GM23338 (cell line): Measurements from ENCODE around the gene TPSB2. TPM values are rescaled to one million over a fixed set of nuclear protein-coding genes. Genes with fewer than 3 reads are reported as not detected.

Experiments
- ATAC-seq: fragments of 200-7000 bp; cut with Tn5 transposase; 3 replicates; pipeline ENCODE4 v1.9.1; 2020
- DNase-seq: peaks from one replicate; pipeline ENCODE4 v3.0.0-alpha.2; 2015; ENCODE audit warnings: low spot score
- H2AFZ ChIP-seq: fragments of 200-600 bp; sonication (generic); 2 replicates; pipeline ENCODE4 v1.8.0; 2016; ENCODE audit warnings: antibody characterized with exemption, mild to moderate bottlenecking, moderate library complexity
- H3F3A ChIP-seq: fragments of 200-600 bp; sonication (generic); replicated peaks from 2 replicates; pipeline ENCODE4 v1.8.0; 2017; ENCODE audit warnings: antibody characterized with exemption, mixed run types, low read depth
- H3K27ac ChIP-seq: fragments of 200-600 bp; sonication (generic); 2 replicates; pipeline ENCODE4 v1.6.1; 2016; ENCODE audit warnings: low read depth
- H3K27me3 ChIP-seq: fragments of 200-600 bp; sonication (generic); 2 replicates; pipeline ENCODE4 v1.8.0; 2016; ENCODE audit warnings: mild to moderate bottlenecking, mixed run types, moderate library complexity; ENCODE audit not compliant: insufficient read depth
- H3K36me3 ChIP-seq: fragments of 200-600 bp; sonication (generic); 2 replicates; pipeline ENCODE4 v1.8.0; 2016; ENCODE audit warnings: mild to moderate bottlenecking; ENCODE audit not compliant: insufficient read depth
- H3K4me1 ChIP-seq: fragments of 200-600 bp; sonication (generic); 2 replicates; pipeline ENCODE4 v1.8.0; 2016; ENCODE audit warnings: mild to moderate bottlenecking, moderate library complexity; ENCODE audit not compliant: insufficient read depth
- H3K4me2 ChIP-seq: fragments of 200-600 bp; sonication (generic); 2 replicates; pipeline ENCODE4 v1.7.1; 2017; ENCODE audit warnings: mixed run types
- H3K4me3 ChIP-seq: fragments of 200-600 bp; sonication (generic); 2 replicates; pipeline ENCODE4 v1.6.1; 2016; ENCODE audit warnings: mixed run types
- H3K79me2 ChIP-seq: fragments of 200-600 bp; sonication (generic); replicated peaks from 2 replicates; pipeline ENCODE4 v1.8.0; 2017; ENCODE audit warnings: mild to moderate bottlenecking; ENCODE audit not compliant: insufficient read depth
- H3K9me2 ChIP-seq: fragments of 200-600 bp; sonication (generic); 2 replicates; pipeline ENCODE4 v1.8.0; 2017; ENCODE audit not compliant: insufficient read depth
- H4K20me1 ChIP-seq: fragments of 200-600 bp; sonication (generic); replicated peaks from 2 replicates; pipeline ENCODE4 v1.8.0; 2017; ENCODE audit warnings: mild to moderate bottlenecking; ENCODE audit not compliant: insufficient read depth
- H3K27ac Mint-ChIP-seq: 2 replicates; pipeline ENCODE4 v1.8.0; 2020; ENCODE audit warnings: inconsistent platforms, mild to moderate bottlenecking, moderate library complexity, mixed read lengths
- H3K27me3 Mint-ChIP-seq: 3 replicates; pipeline ENCODE4 v1.8.0; 2022; ENCODE audit warnings: low read depth, mild to moderate bottlenecking, moderate library complexity, mixed read lengths, inconsistent platforms; ENCODE audit not compliant: insufficient read depth, poor library complexity
- H3K36me3 Mint-ChIP-seq: 3 replicates; pipeline ENCODE4 v1.8.0; 2021; ENCODE audit warnings: low read depth, mild to moderate bottlenecking, inconsistent platforms, moderate library complexity, mixed read lengths
- H3K4me1 Mint-ChIP-seq: 3 replicates; pipeline ENCODE4 v1.8.0; 2020; ENCODE audit warnings: mild to moderate bottlenecking, inconsistent platforms, mixed read lengths
- H3K4me3 Mint-ChIP-seq: 3 replicates; pipeline ENCODE4 v1.8.0; 2021; ENCODE audit warnings: moderate library complexity, mild to moderate bottlenecking, inconsistent platforms, mixed read lengths
- H3K9me3 Mint-ChIP-seq: 3 replicates; pipeline ENCODE4 v1.8.0; 2020; ENCODE audit warnings: moderate library complexity, mild to moderate bottlenecking, inconsistent platforms, mixed read lengths
- CREB1 ChIP-seq: fragments of 250-450 bp; sonication (Bioruptor Pico); IDR thresholded peaks from 2 replicates; pipeline ENCODE4 v1.5.0; 2020; ENCODE audit warnings: low read depth, mild to moderate bottlenecking, moderate library complexity
- CTCF ChIP-seq, 2 experiments: fragments of 200-600 bp in 1 of 2; sonication (generic) in 1 of 2; conservative IDR thresholded peaks; 2 replicates each; pipeline versions ENCODE4 v1.5.1 to v1.6.1; 2016 to 2017; ENCODE audit warnings: antibody characterized with exemption in 2 of 2, low read depth in 2 of 2, mild to moderate bottlenecking in 2 of 2, moderate library complexity in 1 of 2
- ETS1 ChIP-seq: IDR thresholded peaks from 2 replicates; pipeline ENCODE4 v1.6.1; 2016; ENCODE audit warnings: antibody characterized with exemption
- EZH2 ChIP-seq: fragments of 200-600 bp; sonication (generic); IDR thresholded peaks from one replicate; pipeline ENCODE4 v1.8.0; 2017; ENCODE audit warnings: antibody characterized with exemption, mild to moderate bottlenecking, low read depth; ENCODE audit not compliant: unreplicated experiment
- EZH2phosphoT487 ChIP-seq: fragments of 200-600 bp; sonication (generic); IDR thresholded peaks from one replicate; pipeline ENCODE4 v1.8.1; 2018; ENCODE audit warnings: antibody characterized with exemption; ENCODE audit not compliant: unreplicated experiment
- JUNB ChIP-seq: IDR thresholded peaks from one replicate; pipeline ENCODE4 v1.6.1; 2016; ENCODE audit warnings: antibody characterized with exemption; ENCODE audit not compliant: unreplicated experiment
- NANOG ChIP-seq: IDR thresholded peaks from 2 replicates; pipeline ENCODE4 v1.6.1; 2016; ENCODE audit warnings: antibody characterized with exemption, borderline replicate concordance
- POLR2AphosphoS5 ChIP-seq: IDR thresholded peaks from 2 replicates; pipeline ENCODE4 v1.6.1; 2016; ENCODE audit warnings: antibody characterized with exemption, low read depth
- REST ChIP-seq: IDR thresholded peaks from one replicate; pipeline ENCODE4 v1.6.1; 2018; ENCODE audit warnings: antibody characterized with exemption; ENCODE audit not compliant: unreplicated experiment
- STAT1 ChIP-seq: IDR thresholded peaks from one replicate; pipeline ENCODE4 v1.6.1; 2016; ENCODE audit warnings: antibody characterized with exemption; ENCODE audit not compliant: unreplicated experiment
- ZNF114 ChIP-seq: fragments of 250-450 bp; sonication (Bioruptor Pico); IDR thresholded peaks from 2 replicates; pipeline ENCODE4 v1.5.0; 2020; ENCODE audit warnings: mild to moderate bottlenecking, moderate library complexity
- ZNF331 ChIP-seq: fragments of 250-450 bp; sonication (Bioruptor Pico); IDR thresholded peaks from 2 replicates; pipeline ENCODE4 v1.5.0; 2020; ENCODE audit warnings: low read depth, mild to moderate bottlenecking, moderate library complexity
- ZNF462 ChIP-seq: fragments of 250-450 bp; sonication (Bioruptor Pico); IDR thresholded peaks from 2 replicates; pipeline ENCODE4 v1.5.0; 2020; ENCODE audit warnings: mild to moderate bottlenecking, moderate library complexity
- polyA plus RNA-seq: library from polyadenylated mRNA; unstranded; fragments of >200 nt; fragmentation: Nextera tagmentation; extraction: Ambion mirVana; gene quantifications from 2 replicates; pipeline ENCODE4 v1.2.1, GENCODE V29; 2016
- total RNA-seq: library from RNA; depleted of rRNA; stranded (reverse); fragments of >200 nt; shearing (Covaris generic); gene quantifications from 2 replicates; pipeline ENCODE4 v1.2.3, GENCODE V29; 2014

TPSB2 gene
- total and polyA plus RNA-seq, 2 experiments from 2014 or later = 0.23 TPM; not detected in 1

- TF ChIP-seq ZNF462 (CRISPR knock-in tag) (no peak), JUNB (no peak), POLR2AphosphoS5 (no peak), EZH2phosphoT487 (no peak), EZH2 (no peak), CTCF (conservative IDR thresholded peaks at IDR 0.05; ENCODE audit: low read depth in 2 of 2) (no peak), STAT1 (no peak), ZNF331 (CRISPR knock-in tag) (no peak), NANOG (no peak), CREB1 (CRISPR knock-in tag) (no peak), ZNF114 (no peak), REST (no peak), ETS1 (no peak)
- H3K36me3 ChIP-seq = no peaks in the 10 kb centered on the region
Measured at GRCh38 chr16:1215574-1216295, 14.2 kb downstream of the TPSB2 start.

More at GRCh38 chr16:1215574-1216295, 14.2 kb downstream of the TPSB2 start:
- H3K4me3 Mint-ChIP-seq = no peak overlapping the region
- no peaks in the 10 kb centered on the region for H3K9me2 ChIP-seq
- H3K4me1 Mint-ChIP-seq = no peaks in the 10 kb centered on the region
- no peaks in the 10 kb centered on the region for H3F3A ChIP-seq
- no peak for ATAC-seq
- no peaks in the 10 kb centered on the region; the same call in 1 of the 2 replicates for H4K20me1 ChIP-seq
- H2AFZ ChIP-seq = no peak overlapping the region
- H3K4me2 ChIP-seq = no peak overlapping the region
- no peak for DNase-seq
- no peak overlapping the region for H3K27ac ChIP-seq
- H3K27me3 Mint-ChIP-seq = peaks cover 6% of the 10 kb centered on the region
- no peak overlapping the region for H3K4me3 ChIP-seq
- no peaks in the 10 kb centered on the region for H3K4me1 ChIP-seq
- H3K9me3 Mint-ChIP-seq = no peaks in the 10 kb centered on the region
- no peak overlapping the region for H3K27ac Mint-ChIP-seq
- no peaks in the 10 kb centered on the region for H3K79me2 ChIP-seq
- H3K36me3 Mint-ChIP-seq = no peaks in the 10 kb centered on the region
- no peaks in the 10 kb centered on the region for H3K27me3 ChIP-seq
